HEK293 (cell line): ENCODE results near the gene PGK1.
"Not testable (repeated sequence)": the region's sequence is repeated elsewhere in the genome, so short reads cannot be mapped to it uniquely, and the experiment has no call there.

Source experiments
- CTCF ChIA-PET: fragments of 350-600 bp; formaldehyde crosslinking; extraction: SDS; loops from one replicate; lab custom pipeline; 2021; ENCODE audit warnings: antibody characterized with exemption; lab: Yijun Ruan, JAX
- POLR2A ChIA-PET: fragments of 300-600 bp; formaldehyde crosslinking; extraction: SDS; loops from one replicate; lab custom pipeline; 2020; ENCODE audit warnings: antibody characterized with exemption, inconsistent platforms; lab: Yijun Ruan, JAX
- H3K27ac ChIP-seq: fragments of 200-500 bp; sonication (Bioruptor generic); 2 replicates; pipeline ENCODE4 v1.5.1; 2014; ENCODE audit warnings: low read depth, low read length, control low read depth, inconsistent platforms; ENCODE audit errors: extremely low read depth
- H3K36me3 ChIP-seq, 2 experiments: fragments of 200-500 bp in 1 of 2; sonication (Bioruptor generic) in 1 of 2; 1 replicate in 1 of 2; 2 replicates in 1 of 2; pipeline ENCODE4 v1.5.1; 2014 to 2017; ENCODE audit warnings: inconsistent platforms in 2 of 2, low read length in 2 of 2; ENCODE audit not compliant: control insufficient read depth in 2 of 2, insufficient read depth in 1 of 2
- H3K4me1 ChIP-seq: fragments of 200-500 bp; sonication (Bioruptor generic); 2 replicates; pipeline ENCODE4 v1.5.1; 2014; ENCODE audit warnings: mild to moderate bottlenecking, low read length, inconsistent platforms; ENCODE audit not compliant: control insufficient read depth, insufficient read depth
- H3K4me3 ChIP-seq: 2 replicates; pipeline ENCODE4 v1.5.1; 2011; ENCODE audit warnings: low read depth, mild to moderate bottlenecking, control low read depth, low read length, moderate library complexity
- H3K9me3 ChIP-seq: fragments of 200-500 bp; sonication (Bioruptor generic); 2 replicates; pipeline ENCODE4 v1.5.1; 2014; ENCODE audit warnings: low read depth, low read length, inconsistent platforms; ENCODE audit not compliant: control insufficient read depth, insufficient read depth
- KLF1 ChIP-seq: fragments of 450-650 bp; formaldehyde crosslinking; IDR thresholded peaks from 2 replicates; pipeline ENCODE4 v1.5.1; 2016; ENCODE audit warnings: missing biosample characterization, missing genetic modification characterization
- PRDM4 ChIP-seq: fragments of 450-650 bp; formaldehyde crosslinking; IDR thresholded peaks from 2 replicates; pipeline ENCODE4 v1.5.1; 2017; ENCODE audit warnings: missing biosample characterization, missing genetic modification characterization
- ZNF2 ChIP-seq: fragments of 450-650 bp; formaldehyde crosslinking; IDR thresholded peaks from 2 replicates; pipeline ENCODE4 v1.5.1; 2016; ENCODE audit warnings: missing biosample characterization, missing genetic modification characterization
- ZNF311 ChIP-seq: fragments of 450-650 bp; formaldehyde crosslinking; IDR thresholded peaks from 2 replicates; pipeline ENCODE4 v1.5.1; 2017; ENCODE audit warnings: missing biosample characterization, missing genetic modification characterization, borderline replicate concordance
- ZNF335 ChIP-seq: fragments of 450-650 bp; formaldehyde crosslinking; conservative IDR thresholded peaks from 2 replicates; pipeline ENCODE4 v1.5.1; 2016; ENCODE audit warnings: missing biosample characterization, missing genetic modification characterization
- ZNF518A ChIP-seq: fragments of 450-650 bp; formaldehyde crosslinking; conservative IDR thresholded peaks from 2 replicates; pipeline ENCODE4 v1.5.1; 2016; ENCODE audit warnings: low read depth, missing biosample characterization, missing genetic modification characterization
- ZNF621 ChIP-seq: fragments of 450-650 bp; formaldehyde crosslinking; IDR thresholded peaks from 2 replicates; pipeline ENCODE4 v1.5.1; 2017; ENCODE audit warnings: missing biosample characterization, missing genetic modification characterization
- ZNF707 ChIP-seq: fragments of 450-650 bp; formaldehyde crosslinking; IDR thresholded peaks from 2 replicates; pipeline ENCODE4 v1.5.1; 2016; ENCODE audit warnings: missing biosample characterization, missing genetic modification characterization
- ZNF776 ChIP-seq: fragments of 450-650 bp; formaldehyde crosslinking; IDR thresholded peaks from 2 replicates; pipeline ENCODE4 v1.5.0; 2017; ENCODE audit warnings: missing biosample characterization, missing genetic modification characterization, borderline replicate concordance

The PGK1 gene

GRCh38 chrX:78140206-78140605, 36.2 kb downstream of the PGK1 start (continued):
- TF ChIP-seq PRDM4 (tag by site-specific recombination) (no peak), ZNF707 (tag by site-specific recombination) (no peak), ZNF776 (tag by site-specific recombination) (no peak), ZNF311 (tag by site-specific recombination) (no peak), ZNF335 (tag by site-specific recombination) (no peak)

DNA sequence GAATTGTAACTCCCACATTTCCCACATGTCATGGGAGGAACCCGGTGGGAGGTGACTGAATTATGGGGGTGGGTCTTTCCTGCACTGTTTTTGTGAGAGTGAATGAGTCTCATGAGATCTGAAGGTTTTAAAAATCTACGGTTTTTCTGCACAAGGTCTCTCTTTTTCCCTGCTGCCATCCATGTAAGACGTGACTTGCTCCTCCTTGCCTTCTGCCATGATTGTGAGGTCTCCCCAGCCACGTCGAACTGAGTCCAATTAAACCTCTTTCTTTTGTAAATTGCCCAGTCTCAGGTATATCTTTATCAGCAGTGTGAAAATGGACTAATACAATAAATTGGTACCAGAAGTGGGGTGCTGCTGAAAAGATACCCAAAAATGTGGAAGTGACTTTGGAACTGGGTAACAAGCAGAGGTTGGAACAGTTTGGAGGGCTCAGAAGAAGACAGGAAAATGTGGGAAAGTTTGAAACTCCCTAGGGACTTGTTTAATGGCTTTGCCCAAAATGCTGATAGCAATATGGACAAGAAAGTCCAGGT, 43.0 kb downstream of the PGK1 start:
- H3K36me3 ChIP-seq, H3K27ac ChIP-seq, H3K4me3 ChIP-seq, H3K4me1 ChIP-seq, POLR2A ChIA-PET, CTCF ChIA-PET, H3K9me3 ChIP-seq: not testable (repeated sequence)
- TF ChIP-seq ZNF707 (tag by site-specific recombination): peak; percentile 93

GRCh38 chrX:78157373-78157772, 53.3 kb downstream of the PGK1 start:
- H3K9me3 ChIP-seq, H3K4me3 ChIP-seq, POLR2A ChIA-PET, H3K27ac ChIP-seq, H3K4me1 ChIP-seq, H3K36me3 ChIP-seq, CTCF ChIA-PET: not testable (repeated sequence)

DNA sequence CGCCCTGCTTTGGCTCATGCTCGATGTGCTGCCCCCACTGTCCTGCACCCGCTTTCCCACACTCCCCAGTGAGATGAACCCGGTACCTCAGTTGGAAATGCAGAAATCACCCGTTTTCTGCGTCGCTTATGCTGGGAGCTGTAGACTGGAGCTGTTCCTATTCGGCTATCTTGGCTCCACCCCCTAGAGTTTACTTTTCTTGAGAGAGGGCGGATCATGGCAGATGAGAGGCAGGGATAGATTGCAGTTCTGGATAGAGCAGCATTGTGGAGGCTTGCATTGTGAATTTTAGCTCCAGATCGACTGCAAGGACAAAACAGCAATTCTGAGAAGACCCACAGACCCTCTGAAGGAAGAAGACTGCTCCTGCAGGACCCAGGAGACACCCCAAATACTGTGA, 53.8 kb downstream of the PGK1 start:
- POLR2A ChIA-PET, H3K27ac ChIP-seq, H3K9me3 ChIP-seq, CTCF ChIA-PET, H3K36me3 ChIP-seq, H3K4me1 ChIP-seq, H3K4me3 ChIP-seq: not testable (repeated sequence)

DNA sequence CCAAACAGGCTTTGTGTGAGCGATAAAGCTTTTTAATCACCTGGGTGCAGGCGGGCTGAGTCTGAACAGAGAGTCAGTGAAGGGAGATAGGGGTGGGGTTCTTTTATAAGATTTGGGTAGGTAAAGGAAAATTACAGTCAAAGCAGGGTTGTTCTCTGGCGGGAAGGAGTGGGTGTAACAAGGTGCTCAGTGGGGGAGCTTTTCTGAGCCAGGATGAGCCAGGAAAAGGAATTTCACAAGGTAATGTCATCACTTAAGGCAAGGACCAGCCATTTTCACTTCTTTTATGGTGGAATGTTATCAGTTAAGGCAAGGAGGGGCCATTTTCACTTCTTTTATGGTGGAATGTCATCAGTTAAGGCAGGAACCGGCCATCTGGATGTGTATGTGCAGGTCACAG, 56.7 kb downstream of the PGK1 start:
- H3K4me1 ChIP-seq, CTCF ChIA-PET, H3K4me3 ChIP-seq, POLR2A ChIA-PET, H3K36me3 ChIP-seq, H3K27ac ChIP-seq, H3K9me3 ChIP-seq: not testable (repeated sequence)

GRCh38 chrX:78163175-78163574, 59.1 kb downstream of the PGK1 start:
- H3K36me3 ChIP-seq, H3K9me3 ChIP-seq, H3K4me1 ChIP-seq, H3K27ac ChIP-seq, H3K4me3 ChIP-seq, CTCF ChIA-PET: not testable (repeated sequence)
- POLR2A ChIA-PET: interaction anchor here (0.7 kb wide), 1 partner anchor 20 kb away, joined by 6 read pairs; no protein-coding TSS in a partner anchor

- TF ChIP-seq KLF1 (tag by site-specific recombination): no peak
- TF ChIP-seq ZNF621: no peak
- no peak for TF ChIP-seq ZNF518A
- no peak for TF ChIP-seq ZNF2 (tag by site-specific recombination)
- TF ChIP-seq, all 188 proteins: peak for 0
- no peaks in the 10 kb centered on the region for H3K9me3 ChIP-seq
- no peaks in the 10 kb centered on the region for H3K36me3 ChIP-seq
- CTCF ChIA-PET: no interaction called here
- POLR2A ChIA-PET: no interaction called here
- H3K4me1 ChIP-seq: no peaks in the 10 kb centered on the region
- no peak overlapping the region for H3K27ac ChIP-seq
- no peak overlapping the region for H3K4me3 ChIP-seq
Observed at GRCh38 chrX:78165425-78165824, 61.4 kb downstream of the PGK1 start.
